GM18505 (cell line): ENCODE measurements around the gene SNX17.
A peak's percentile ranks its signal among the peaks of the same experiment; 100 is the strongest.

Experiments
- ATAC-seq: cut with Tn5 transposase; IDR thresholded peaks from one replicate; pipeline ENCODE4 v1.9.1; 2021; ENCODE audit not compliant: unreplicated experiment
- POLR2A ChIP-seq: IDR thresholded peaks from 4 replicates; pipeline ENCODE4 v1.6.1; 2011; ENCODE audit warnings: borderline replicate concordance; ENCODE audit not compliant: insufficient read depth, insufficient read length; ENCODE audit errors: extremely low read depth

Gene SNX17

GRCh38 chr2:27376151-27376865 is 5.9 kb downstream of the SNX17 start:
- TF ChIP-seq POLR2A, result no peak
- ATAC-seq, result no peak

DNA sequence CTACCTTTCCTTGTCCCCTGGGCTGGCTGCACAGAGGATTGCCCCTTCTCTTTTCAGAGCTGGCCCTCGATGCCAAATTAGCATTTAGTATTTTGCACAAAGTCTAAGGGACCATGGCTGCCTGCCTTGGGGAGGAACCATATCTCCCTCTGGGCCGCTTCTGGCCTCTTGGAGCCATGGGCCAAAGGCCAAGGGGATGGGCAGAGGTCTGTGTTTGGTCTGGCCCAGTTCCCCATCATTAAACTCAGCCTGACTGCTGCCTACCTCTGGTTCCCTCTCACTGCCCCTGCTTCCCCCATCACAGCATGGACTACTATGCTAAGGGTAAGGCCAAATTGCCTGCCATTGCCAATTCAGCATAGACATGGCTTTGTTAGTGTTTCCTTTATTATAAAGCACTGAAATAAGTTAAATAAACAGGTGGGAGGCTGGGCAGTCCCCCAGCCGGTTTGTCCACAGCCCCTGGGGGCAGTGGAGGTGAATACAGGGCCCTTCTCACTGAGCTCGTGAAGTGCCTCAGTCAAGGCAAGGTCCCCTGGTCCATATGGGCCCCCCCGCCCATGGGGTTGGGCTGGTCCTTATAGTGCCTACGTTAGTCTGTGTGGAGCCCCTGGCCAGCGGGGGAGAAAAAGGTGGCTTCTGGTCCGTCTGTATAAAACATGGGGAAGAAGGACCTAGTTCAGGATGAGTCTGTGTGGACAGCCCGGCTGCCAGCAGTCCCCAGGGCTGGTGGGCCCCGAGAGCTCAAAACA is 6.6 kb downstream of the SNX17 start:
- no peak for TF ChIP-seq POLR2A

DNA sequence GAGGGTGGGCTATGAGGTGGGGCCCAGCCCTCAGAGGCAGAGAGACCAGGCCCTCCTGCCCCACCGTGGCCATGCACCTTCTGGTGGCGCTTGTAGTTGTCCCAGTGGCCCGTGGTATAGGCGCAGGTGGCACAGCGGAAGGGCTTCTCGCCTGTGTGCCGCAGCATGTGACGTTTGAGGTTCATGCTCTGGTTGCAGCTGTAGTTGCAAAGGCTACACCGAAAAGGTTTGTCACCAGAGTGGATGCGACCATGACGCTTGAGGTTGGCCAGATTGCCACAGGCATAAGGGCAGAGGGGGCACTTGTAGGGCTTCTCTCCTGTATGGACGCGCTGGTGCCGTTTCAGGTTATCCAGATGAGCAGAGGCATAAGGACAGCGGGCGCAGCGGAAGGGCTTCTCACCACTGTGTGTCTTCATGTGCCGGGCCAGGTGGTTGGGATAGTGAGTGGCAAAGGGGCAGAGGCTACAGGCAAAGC is 7.2 kb downstream of the SNX17 start:
- peak; percentile 9 for TF ChIP-seq POLR2A
- no peak for ATAC-seq

More for the DNA sequence above, 6.6 kb downstream of the SNX17 start:
- no peak for ATAC-seq

DNA sequence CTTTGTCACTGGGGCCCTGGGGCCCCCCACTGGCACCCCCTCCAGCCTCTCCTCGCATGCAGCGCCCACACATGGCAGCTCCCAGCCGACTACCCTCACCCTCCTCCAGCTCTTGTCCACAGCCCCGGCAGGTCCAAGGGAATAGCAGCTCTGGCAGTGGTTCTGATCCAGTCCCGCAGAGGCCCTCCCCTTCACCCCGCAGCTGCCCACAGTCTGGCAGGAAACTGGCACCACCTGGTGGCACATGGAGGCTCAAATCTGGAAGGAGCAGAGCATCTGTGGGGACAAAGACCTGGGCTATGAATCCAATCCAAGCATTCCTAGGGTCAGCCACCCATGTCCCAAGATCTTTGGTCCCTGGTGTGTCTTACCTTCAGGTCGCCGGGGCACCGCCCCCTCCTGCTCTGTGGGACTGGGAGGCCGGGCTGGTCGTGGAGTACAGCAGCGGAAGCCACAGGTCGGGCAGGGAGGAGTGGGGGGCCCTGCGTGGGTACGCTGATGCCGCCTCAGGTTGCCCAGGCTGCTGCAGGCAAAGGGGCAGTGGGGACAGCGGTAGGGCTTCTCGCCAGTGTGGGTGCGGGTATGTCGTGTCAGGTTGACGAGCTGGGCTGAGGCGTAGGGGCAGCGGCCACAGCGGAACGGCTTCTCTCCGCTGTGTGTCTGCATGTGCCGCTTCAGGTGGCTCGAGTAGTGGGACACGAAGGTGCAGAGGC is 7.8 kb downstream of the SNX17 start:
- TF ChIP-seq POLR2A, result peak; percentile 1
- no peak for ATAC-seq

- no peak for TF ChIP-seq POLR2A
- no peak for ATAC-seq
Observed at GRCh38 chr2:27378809-27379290, 8.4 kb downstream of the SNX17 start.

- no peak for TF ChIP-seq POLR2A
- no peak for ATAC-seq
Observed at GRCh38 chr2:27379383-27379835, 9.0 kb downstream of the SNX17 start.

- peak; percentile 38 for TF ChIP-seq POLR2A
- ATAC-seq, result no peak
Observed at GRCh38 chr2:27379836-27380625, 9.6 kb downstream of the SNX17 start.

DNA sequence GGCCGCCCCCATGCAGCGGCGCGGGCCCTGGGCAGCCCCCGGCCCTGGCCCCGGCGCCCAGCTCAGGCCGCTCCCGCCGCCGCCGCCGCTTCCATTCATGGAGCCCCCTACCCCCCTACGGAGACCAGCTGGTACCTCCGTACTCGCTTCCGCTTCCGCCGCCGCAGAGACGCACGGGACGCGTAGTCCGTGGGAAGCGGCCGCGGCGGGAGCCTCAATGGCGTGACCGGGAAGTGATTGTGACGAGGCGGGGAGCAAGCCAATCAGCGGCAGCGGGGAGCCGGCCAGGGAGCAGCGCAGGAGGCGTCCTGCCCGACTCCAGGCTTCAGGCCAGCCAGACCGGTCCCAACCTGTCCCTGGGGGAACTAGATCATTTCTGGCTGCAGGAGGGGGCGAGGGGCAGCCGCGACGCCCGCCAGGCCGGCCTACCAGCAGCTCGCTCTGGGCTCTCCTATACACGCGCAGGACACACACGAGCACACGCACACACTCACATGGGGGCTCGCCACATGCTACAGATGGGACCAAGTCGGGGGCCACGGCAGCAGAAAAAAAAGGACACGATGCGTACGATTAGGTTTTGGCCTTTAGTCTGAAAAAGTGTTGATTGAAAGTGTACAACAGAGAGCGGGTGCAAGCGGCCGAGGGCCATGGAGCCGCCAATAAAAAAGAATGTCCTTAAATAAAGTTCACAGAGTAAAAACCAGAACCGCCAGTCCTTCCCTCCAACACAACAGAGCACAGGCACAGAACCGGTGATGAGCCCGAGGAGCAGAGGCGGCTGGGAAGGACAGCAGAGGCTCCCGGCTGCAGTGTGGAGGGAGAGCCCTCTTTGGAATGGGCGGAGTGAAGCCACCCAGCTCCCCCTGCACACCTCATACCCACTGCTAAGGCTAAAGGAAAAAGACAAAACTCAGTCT is 10.5 kb downstream of the SNX17 start, which contains the start of gene ZNF513:
Gene ZNF513 (minus strand): TSS at position 109 of the 920 bp plus-strand sequence. CDS start 208 bp downstream, outside the sequence.
- ATAC-seq, result peak; percentile 80
- TF ChIP-seq POLR2A, result peak; percentile 77

- TF ChIP-seq POLR2A, result no peak
- no peak for ATAC-seq
Observed at GRCh38 chr2:27381577-27382181, 11.3 kb downstream of the SNX17 start.

GRCh38 chr2:27390822-27391679 is 20.6 kb downstream of the SNX17 start:
- no peak for ATAC-seq
- TF ChIP-seq POLR2A, result no peak
